ENCODE data around the gene OTOF.

DNA sequence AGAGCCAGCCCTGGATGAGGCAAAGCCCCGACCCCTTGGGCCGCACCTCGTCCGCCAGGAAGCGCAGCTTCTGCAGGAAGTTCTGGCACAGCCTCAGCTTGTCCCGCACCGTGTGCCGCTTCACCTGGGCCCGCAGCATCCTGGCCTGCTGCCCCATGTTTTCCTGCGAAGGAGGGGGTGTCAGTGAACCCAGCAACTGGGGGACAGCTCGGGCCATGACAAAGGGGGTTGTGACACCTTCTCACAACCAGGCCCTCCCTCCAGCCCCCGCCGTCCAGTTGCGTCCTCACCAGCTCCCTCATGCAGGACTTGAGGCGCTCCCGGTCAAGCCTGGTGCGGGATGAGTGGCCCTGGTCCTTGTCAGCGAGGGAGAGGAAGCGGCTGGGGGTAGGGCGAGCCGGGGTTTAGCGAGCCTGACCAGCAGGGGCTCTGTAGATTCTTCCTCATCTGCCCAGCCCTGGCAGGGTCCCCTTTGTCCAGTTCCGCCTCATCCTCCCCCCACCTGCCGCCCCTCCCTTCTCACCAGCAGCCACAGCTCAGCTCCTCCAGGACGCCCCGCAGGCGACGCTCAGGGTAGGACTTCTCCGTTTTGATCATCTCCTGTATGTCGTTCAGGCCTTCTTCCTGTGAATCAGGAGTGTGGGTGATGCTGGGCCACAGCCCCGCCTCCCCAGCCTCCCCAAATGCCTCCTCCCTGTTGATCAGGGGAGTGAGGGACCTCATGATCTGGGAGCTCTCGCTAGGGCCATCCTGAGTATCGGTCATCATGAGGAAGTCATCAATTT lies 606 bp downstream of the OTOF start:
- TF ChIP-seq, protein P1, sequence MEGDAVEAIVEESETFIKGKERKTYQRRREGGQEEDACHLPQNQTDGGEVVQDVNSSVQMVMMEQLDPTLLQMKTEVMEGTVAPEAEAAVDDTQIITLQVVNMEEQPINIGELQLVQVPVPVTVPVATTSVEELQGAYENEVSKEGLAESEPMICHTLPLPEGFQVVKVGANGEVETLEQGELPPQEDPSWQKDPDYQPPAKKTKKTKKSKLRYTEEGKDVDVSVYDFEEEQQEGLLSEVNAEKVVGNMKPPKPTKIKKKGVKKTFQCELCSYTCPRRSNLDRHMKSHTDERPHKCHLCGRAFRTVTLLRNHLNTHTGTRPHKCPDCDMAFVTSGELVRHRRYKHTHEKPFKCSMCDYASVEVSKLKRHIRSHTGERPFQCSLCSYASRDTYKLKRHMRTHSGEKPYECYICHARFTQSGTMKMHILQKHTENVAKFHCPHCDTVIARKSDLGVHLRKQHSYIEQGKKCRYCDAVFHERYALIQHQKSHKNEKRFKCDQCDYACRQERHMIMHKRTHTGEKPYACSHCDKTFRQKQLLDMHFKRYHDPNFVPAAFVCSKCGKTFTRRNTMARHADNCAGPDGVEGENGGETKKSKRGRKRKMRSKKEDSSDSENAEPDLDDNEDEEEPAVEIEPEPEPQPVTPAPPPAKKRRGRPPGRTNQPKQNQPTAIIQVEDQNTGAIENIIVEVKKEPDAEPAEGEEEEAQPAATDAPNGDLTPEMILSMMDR (conservative IDR thresholded peaks at IDR 0.05; ENCODE audit: low read depth, low read length) = no peak
- no peak for TF ChIP-seq POLR2A (IDR thresholded peaks at IDR 0.05; ENCODE audit: low read depth, low read length)
- TF ChIP-seq RAD21 (IDR thresholded peaks at IDR 0.05; ENCODE audit: low read length) = no peak
- TF ChIP-seq MXI1 (IDR thresholded peaks at IDR 0.05; ENCODE audit: borderline replicate concordance, low read depth, low read length) = no peak
- no peak for TF ChIP-seq USF2 (IDR thresholded peaks at IDR 0.05; ENCODE audit: low read depth, low read length)
- TF ChIP-seq, protein P2, sequence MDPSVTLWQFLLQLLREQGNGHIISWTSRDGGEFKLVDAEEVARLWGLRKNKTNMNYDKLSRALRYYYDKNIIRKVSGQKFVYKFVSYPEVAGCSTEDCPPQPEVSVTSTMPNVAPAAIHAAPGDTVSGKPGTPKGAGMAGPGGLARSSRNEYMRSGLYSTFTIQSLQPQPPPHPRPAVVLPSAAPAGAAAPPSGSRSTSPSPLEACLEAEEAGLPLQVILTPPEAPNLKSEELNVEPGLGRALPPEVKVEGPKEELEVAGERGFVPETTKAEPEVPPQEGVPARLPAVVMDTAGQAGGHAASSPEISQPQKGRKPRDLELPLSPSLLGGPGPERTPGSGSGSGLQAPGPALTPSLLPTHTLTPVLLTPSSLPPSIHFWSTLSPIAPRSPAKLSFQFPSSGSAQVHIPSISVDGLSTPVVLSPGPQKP (IDR thresholded peaks at IDR 0.05; ENCODE audit: borderline replicate concordance, low read depth, low read length) = no peak
- no peak for TF ChIP-seq MAZ (IDR thresholded peaks at IDR 0.05; ENCODE audit: borderline replicate concordance, low read depth, low read length)
